HG03103 (cell line): Measurements from ENCODE around the gene SERPINA12.

Source experiments
- ATAC-seq: cut with Tn5 transposase; IDR thresholded peaks from one replicate; pipeline ENCODE4 v1.9.1; 2021; ENCODE audit warnings: low read depth; ENCODE audit not compliant: unreplicated experiment

Gene SERPINA12

DNA sequence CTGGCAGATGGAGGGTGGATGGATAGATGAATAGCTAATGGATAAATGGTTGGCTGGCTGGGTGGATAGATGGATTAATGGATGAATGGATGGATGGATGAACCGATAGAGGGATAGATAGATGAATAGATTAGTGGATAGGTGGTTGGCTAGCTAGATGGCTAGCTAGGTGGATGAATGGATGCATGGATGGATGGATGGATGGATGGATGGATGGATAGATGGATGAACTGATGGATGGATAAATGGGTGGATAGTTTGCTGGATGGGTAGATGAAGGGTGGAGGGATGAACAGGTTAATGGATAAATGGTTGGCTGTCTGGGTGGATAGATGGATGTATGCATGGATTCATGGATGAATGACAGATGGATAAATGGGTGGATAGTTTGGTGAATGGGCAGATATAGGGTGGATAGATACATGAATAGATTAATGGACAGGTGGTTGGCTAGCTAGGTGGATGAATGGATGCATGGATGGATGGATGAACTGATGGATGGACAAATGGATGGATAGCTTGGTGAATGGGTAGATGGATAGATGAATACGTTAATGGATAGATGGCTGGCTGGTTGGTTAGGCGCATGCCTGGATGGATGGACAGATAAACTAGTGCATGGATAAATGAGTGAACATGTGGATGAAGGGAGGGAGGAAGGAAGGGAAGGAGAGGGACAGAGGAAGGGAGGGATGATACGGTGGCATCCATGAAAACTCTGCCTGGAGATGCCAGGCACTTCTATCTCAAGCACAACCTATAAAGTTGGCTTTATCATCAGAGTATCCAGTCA lies 41.3 kb downstream of the SERPINA12 start:
- ATAC-seq: no peak

DNA sequence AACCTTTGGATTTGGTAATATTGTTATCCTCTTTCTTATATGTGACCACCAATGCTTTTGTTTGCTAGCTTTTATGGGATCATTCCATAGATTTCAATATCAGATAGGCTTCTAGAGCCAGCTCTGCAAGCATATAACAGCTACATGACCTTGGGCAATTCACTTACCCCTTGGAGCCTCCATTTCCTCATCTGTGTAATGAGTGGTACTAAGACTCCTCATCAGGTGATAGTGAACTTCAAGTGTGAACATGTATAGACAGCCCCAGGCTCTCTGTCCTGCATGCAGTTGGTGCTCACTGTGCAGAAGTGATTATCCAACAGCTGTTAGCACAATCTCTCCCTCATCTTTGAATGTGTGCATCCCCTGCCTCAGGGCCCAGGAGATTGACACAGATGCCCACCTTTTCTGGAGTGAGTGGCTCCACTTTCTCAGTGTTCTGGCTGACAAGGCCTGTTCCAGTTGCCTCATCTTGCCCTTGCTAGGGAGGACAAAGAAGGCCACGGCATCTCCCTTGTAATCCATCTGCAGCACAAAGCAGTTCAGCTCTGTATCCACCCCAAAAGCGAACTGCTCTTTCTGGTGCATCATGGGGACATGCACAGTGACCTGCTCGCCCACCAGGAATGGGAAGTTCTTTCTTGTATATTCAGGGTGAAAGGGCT lies 42.4 kb downstream of the SERPINA12 start:
- ATAC-seq: no peak

DNA sequence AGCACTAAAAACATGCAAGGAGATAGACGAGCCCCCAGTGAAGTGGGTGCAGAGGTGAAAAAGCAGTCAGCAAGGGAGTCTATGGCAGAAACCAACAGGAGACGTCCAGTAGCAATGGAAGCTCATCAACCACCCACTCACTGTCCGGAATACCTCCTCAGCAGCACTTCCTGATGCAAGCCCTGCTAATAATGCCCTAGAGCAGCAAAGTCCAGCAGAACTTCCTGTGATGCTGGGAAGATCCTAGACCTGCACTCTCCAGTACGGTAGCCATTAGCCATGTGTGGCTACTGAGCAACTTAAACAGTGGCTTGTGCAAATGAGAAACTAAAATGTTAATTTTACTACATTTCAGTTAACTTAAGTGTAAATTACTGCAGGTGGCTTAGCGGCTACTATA lies 44.2 kb downstream of the SERPINA12 start:
- ATAC-seq: no peak

DNA sequence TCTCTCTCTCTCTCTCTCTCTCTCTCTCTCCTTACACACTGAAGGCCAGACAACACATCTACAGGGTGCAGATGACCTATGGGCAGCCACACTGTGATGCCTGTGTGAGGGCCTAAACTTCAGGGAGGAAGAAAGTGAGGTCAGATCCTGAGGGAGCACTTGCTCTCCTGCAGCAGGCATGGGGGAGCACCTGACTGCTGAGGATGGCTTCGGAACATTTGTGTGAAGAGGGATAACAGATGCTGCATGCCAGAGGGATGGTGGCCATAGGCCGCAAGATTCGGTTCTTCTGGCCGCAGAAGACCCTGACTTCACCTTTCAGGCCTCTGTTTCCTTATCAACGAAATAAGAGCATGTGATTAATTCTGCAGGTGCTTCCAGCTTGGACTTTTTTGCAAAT lies 45.0 kb downstream of the SERPINA12 start:
- no peak for ATAC-seq

DNA sequence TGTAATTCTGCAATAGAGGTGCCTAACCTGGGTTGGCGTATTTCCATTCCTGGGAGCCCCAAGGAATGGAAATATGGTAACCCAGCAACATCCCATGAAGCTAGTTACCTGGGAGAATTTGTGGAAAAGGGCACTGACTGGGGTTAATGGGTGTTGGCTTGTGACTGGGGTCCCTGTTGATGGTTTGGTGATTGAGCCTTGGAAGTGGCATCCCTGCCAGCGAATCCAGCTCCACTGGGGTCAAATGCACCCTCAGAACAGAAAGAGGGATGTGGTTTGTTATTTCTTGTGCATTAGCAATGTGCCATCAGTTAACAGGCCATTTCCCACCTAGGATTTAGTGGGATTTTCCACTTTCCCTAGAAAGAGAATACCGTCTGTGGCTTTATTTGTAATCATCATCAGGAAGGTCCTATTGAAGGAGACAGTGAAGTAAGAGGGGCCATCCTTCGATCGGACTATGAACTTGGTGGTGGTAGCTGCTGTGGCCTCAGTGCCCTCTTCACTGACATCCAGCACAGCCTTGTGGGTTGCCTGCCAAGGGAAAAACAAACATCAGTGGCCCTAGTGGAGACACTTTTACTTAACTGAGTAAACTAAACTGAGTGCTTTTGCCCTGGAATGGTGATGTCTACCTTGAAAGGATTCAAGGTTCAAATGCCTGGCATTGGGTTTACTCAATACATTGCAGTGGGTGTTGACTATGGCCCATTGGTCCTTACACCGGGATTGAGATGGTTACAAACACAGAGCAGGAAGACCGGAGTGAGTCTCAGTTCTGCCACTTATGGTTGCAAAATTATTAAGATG lies 46.3 kb downstream of the SERPINA12 start:
- ATAC-seq: no peak

DNA sequence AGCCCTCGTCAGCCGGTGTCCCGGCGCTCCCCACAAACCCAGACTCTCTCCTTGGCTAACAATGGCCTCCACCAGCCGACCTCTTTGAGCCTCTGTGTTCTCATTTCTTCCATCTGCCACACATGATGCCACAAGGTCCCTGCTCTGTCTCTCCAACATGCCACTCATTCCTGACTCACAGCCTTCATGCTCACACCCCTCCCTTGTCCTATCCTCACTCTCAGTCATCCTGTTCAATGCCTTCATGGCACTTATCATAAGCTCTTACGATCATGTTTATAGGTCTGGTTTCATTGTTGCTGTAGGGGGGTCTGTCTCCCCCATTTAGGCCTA lies 47.1 kb downstream of the SERPINA12 start:
- no peak for ATAC-seq

DNA sequence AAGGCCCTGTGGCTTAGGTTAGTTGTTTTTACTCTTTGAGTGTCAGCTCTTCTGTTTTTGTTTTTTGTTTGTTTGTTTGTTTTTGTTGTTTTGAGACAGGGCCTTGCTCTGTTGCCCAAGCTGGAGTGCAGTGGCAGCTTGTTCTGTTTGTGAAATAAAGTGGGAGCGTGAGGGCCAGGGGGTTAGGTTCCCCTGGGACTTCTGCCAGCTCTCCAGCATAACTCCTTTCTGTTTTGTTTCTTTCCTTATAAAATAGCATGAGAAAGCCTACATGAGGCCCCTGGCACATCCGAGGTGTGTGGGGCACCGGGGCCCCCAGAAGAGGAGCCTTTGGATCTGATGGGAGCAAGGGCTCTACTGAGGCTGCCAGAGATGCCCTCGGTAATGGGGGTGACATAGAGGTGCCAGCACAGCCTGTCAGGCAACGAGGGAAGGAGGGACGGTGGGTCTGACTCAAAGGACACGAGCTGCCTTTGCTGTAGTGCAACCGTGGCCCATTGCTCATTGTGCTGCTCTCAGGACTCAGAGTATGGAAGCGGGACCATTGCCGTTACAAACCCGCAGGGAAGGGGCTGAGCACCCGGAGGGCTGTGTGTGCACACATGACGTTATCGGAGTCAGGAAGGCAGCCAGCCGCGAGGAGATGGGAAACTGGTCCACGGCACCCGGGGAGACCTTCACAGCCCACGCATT lies 47.6 kb downstream of the SERPINA12 start:
- no peak for ATAC-seq

DNA sequence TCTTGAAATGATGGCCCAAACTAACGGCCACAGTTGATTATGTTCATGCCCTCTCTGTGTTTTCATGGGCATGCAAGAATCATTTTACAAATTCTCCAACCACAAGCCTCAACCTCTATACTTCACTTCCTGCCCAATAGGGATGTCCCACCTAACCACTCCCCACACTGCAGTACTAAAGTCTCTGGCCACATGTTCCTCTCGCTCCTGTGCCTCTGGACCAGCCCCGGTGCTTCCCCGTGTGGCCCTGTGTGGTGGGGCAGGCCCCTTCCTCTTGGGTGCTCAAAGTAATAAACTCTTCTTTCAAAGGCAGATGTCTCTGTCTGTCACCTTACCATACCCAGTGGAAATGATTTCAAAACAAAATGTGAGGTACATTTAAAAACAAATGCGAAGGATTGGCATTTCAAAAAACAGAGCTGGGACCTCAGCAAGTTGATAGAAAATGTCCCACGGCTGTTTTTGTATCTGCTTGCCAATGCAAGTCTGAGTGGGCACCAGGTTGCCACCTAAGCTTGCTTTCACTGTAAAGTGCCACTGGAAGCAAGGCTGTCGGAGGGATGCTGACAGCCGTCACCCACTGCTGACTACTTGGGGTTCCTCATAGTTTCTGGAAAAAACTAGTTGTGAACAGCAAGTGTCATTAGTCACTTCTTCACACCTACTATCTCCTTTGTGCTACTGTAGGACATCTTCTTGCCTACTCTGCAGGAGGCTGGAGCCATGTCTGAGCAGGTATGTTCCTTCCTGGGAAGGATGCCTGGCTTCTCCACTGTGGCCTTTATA lies 48.4 kb downstream of the SERPINA12 start:
- no peak for ATAC-seq

DNA sequence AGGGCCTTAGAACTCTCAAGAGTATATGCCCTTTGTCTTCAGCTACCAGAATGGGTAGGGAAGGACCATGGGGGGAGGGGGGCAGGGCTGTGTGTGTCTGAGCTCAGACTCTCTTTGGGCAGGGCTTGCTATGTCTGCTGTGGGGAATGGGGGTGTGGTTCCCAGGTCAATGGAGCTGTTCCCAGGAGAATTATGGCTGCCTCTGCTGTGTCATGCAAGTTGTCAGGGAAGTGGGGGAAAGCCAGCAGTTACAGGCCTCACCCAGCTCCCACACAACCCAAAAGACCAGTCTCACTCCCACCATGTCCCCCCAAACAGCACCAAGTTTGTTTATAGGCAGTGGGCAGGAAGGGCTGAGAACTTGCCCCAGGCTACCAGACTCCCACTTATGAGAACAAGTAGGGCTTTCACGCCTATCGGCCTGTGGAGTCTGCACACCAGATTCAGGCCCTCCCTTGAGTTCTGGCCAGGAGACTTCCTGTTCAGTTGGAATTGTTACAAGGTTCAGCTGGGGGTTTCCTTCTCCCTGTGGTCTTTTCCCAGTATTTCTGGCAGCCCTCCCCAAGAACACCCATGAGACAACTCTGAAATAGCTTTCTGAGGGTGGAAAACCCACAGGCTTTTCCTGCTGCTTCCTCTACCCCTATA lies 50.6 kb downstream of the SERPINA12 start:
- no peak for ATAC-seq

DNA sequence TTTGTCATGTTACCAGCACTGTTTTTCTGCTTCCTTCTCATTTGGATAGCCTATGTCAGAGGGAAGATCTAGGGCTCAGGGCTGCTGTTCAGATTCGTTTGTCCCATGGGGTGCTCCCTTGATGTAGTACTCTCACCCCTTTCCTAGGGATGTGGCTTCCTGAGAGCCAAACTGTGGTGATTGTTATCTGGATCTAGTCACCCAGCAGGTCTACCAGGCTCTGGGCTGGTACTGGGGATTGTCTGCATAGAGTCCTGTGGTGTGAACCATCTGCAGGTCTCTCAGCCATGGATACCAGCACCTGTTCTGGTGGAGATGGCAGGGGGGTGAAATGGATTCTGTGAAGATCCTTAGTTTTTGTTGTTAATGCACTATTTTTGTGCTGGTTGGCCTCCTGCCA lies 51.2 kb downstream of the SERPINA12 start:
- no peak for ATAC-seq

DNA sequence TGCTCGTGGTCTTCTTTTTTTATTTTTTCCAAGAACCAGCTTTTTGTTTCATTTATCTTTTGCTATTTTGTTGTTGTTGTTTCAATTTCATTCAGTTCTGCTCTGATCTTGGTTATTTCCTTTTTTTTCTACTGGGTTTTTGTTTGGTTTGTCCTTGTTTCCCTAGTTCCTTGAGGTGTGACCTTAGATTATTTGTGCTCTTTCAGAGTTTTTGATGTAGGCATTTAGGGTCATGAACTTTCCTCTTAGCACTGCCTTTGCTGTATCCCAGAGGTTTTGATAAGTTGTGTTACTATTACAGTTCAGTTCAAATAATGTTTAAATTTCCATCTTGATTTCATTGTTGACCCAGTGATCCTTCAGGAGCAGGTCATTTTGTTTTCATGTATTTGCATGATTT lies 53.3 kb downstream of the SERPINA12 start:
- ATAC-seq: no peak

DNA sequence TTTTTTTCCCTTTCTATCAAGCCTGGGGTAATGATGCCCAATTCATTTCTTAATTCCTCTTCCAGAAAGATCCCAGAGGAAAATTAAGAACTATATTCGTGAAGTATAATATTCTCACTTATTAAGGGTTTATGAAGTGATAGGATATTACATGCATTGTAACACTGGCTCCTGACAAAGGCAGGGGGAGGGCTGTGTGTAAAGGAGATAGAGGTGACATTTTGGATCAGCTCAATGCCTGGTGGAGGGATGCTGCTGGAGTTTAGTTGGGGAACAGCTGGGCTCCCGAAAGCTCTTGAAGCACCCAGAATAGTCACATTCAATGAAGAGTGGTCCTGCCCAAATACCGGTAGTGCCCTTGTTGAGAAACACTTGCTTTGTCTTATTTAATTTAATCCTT lies 57.4 kb downstream of the SERPINA12 start:
- ATAC-seq: no peak

DNA sequence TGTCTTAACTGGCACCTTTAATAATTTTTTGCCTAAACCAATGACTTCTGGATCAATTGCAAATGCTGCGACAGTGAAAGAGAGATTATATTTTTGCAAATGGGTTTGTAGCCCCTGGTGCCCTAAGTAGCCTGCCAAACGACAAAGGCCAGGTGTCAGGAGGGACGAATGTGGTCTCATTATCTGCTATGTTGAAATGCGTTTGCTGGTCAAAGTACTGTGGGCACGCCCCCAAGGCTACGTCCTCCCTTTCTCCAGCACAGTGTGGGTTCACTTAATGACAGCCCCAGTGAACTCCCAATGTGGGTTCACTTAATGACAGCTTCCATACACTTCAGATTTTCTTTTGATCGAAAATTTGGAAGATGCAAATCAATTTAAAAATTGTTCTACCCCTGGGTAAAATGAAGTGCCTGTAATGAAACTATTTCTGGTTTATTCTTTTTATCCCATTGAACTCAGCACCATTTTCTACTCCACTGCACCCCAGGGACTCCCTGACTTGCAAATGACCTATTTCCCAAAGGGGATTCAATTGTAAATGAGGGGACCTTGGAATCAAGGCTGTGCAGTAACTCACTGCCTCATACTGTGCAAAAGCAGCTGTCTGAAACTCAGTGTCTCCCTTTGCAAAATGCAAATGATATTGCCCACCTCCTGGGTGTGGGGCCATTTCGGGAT lies 58.0 kb downstream of the SERPINA12 start:
- no peak for ATAC-seq

DNA sequence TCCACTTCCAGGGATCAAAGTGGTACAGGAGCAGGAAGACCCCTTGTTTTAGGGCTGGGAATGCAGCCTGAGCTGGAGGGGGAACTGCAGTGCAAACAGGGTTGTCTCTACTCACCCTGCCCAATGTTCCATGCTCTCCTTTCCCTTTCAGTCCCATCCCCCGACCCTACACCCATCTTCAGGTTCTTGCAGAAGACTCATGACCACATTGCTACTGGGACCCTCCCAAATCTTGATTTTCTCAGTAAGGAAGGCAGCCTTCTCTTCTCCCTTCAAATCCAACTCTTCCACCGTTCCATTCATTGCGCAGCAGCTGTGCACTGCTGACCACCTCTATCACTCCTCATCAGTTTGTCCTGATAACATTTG lies 58.6 kb downstream of the SERPINA12 start:
- ATAC-seq: no peak

DNA sequence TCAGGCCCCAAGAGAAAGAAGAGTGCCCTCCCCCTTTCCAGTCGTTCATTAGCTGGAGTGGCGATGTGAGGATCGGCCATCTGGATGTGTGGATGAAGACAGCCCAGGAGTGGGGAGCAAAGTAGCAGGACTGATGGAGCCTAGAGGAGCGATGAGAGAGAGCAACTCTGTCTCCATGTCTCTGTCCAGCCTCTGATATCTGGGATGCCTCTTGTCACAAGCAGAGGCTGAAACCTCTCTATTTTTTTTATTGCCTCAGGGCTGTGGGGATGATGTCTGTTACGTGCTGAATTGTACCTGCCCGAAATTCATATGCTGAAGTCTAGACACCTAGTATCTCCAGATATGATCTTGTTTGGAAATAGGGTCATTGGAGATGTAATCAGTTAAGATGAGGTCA lies 59.3 kb downstream of the SERPINA12 start:
- no peak for ATAC-seq

DNA sequence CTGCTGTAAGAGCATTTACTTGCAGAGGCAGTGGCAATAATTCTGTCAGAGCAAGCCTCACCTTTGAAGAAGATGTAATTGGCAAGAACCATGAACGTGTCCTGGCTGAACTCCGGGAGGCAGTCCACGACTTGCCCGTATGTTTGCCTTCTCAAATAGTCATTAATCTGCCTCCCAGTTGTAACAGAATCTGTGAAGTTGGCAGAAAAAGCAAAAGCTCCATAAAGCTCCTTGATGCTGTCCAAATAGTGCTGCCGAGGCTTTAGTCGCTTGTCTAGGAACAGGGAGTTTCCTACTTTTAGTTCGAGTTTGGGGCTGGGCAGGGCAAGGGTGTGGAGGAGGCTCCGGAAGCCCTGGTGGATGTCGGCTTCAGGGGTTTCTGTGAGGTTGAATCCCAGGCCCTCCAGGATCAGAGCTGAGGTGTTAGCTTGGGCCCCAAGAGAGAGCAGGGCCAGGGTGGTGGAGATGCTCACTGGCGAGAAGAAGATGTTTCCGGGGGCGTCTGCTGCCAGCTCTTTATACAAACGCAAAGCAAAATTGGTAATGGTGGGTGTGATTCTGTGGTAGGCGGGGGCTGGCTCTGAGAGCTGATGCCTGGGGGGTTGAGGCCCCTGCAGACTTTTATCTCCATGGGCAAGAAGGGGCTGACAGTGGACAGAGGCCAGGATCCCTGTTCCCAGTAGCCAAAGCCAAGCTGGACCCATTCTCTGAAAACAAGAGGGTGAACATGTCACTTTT lies 61.0 kb downstream of the SERPINA12 start:
- no peak for ATAC-seq

DNA sequence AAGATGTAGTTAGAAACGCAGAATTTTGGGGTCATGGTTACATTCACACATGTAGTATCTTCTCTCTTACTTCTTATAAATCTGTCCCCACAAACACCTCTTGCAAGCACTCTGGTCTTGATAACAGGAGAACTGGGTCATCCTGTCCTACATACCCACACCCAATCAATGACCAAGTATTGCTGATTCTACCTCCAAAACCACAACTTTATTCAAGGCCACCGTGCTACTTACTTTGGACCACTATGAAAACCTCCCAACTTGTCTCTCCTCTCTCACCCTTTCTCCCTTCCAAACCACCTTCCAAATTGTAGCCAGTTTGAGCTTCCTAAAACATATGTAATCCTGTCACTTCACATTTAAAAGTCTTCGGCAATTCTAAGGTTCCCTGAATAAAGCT lies 62.1 kb downstream of the SERPINA12 start:
- ATAC-seq: no peak

DNA sequence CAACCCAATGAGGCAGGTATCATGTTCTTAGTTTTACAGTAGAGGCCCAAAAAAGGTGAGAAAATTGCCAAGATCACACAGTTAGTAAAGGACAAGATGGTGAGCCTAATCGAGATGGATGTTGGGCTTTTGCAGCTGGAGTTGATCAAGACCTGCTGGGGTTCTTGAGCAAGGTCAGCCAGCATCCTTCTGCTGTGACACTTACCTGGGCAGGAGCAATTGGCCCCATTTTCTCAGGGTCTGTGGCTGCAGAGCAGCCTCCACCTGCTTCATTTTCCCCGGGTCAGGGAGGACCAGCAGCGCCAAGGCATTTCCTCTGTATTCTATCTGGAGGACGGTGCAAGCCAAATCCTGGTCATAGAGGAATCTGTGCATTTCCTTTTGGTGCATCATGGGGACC lies 63.1 kb downstream of the SERPINA12 start:
- no peak for ATAC-seq

DNA sequence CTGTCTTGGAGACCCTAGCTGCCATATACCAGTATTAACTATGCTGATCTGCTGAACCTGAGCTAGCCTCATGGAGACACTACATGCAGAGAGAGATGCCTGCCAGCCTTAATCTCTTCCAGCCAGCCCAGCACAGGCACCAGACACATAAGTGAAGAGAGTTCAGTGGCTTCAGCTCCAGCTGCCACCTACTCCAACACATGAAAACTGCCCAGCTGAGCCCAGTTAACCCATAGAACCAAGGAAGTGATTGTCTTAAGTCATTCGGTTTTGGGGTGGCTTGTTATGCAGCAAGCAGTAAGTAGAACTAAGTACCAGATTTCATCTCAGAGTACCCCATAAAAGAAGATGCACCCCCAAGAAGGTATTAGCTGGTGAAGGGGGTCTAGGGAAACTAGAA lies 64.3 kb downstream of the SERPINA12 start:
- no peak for ATAC-seq
